HUES64 (cell line): ENCODE results near the gene FRS3.
A peak's percentile ranks its signal among the peaks of the same experiment; 100 is the strongest.

Experiments
- H3K27ac ChIP-seq: 2 replicates; pipeline ENCODE4 v1.7.0; 2013; ENCODE audit warnings: low read depth, low read length, inconsistent platforms
- H3K27me3 ChIP-seq: 2 replicates; pipeline ENCODE4 v1.6.1; 2013; ENCODE audit warnings: mild to moderate bottlenecking, low read length; ENCODE audit not compliant: insufficient read depth
- H3K36me3 ChIP-seq: 2 replicates; pipeline ENCODE4 v1.6.1; 2013; ENCODE audit warnings: mild to moderate bottlenecking, low read length; ENCODE audit not compliant: insufficient read depth
- H3K4me1 ChIP-seq: 2 replicates; pipeline ENCODE4 v1.6.1; 2013; ENCODE audit warnings: mild to moderate bottlenecking, low read length, moderate library complexity; ENCODE audit not compliant: insufficient read depth
- H3K4me3 ChIP-seq: 2 replicates; pipeline ENCODE4 v1.5.1; 2013; ENCODE audit warnings: mild to moderate bottlenecking, low read length, moderate library complexity
- H3K9ac ChIP-seq: 2 replicates; pipeline ENCODE4 v1.6.1; 2013; ENCODE audit warnings: mild to moderate bottlenecking, low read depth, low read length
- H3K9me3 ChIP-seq: 2 replicates; pipeline ENCODE4 v1.6.1; 2013; ENCODE audit warnings: low read depth, low read length; ENCODE audit not compliant: insufficient read depth
- WGBS: fragments of 150-250, 120-280 bp; methylation state at CpG from one replicate; pipeline ENCODE4 v1.1.7; 2013; ENCODE audit warnings: missing lambda C conversion rate; 5-methylcytosine and 5-hydroxymethylcytosine counted together

FRS3 gene

GRCh38 chr6:41790045-41790444 lies 10.3 kb upstream of the FRS3 start:
- WGBS, result 100% methylated on average over 1 of the region's 1 CpG
- Histone ChIP-seq H3K4me1 (no peaks in the 10 kb centered on the region), H3K9me3 (no peaks in the 10 kb centered on the region), H3K9ac (no peak overlapping the region), H3K4me3 (no peak overlapping the region), H3K36me3 (peaks cover 49% of the 10 kb centered on the region), H3K27me3 (peaks cover 13% of the 10 kb centered on the region), H3K27ac (no peak overlapping the region)

GRCh38 chr6:41789390-41789724 lies 9.7 kb upstream of the FRS3 start:
- Histone ChIP-seq H3K36me3 (peaks cover 47% of the 10 kb centered on the region), H3K4me3 (no peak overlapping the region), H3K9me3 (no peaks in the 10 kb centered on the region), H3K9ac (no peak overlapping the region), H3K27me3 (peaks cover 20% of the 10 kb centered on the region), H3K4me1 (0 out of 2 replicates have a peak, but pooled peaks cover 3% of the 10 kb centered on the region), H3K27ac (no peak overlapping the region)
- 95% methylated on average over 3 of the region's 3 CpGs for WGBS

GRCh38 chr6:41787219-41787917 lies 7.7 kb upstream of the FRS3 start, which contains the start of gene TOMM6:
Gene TOMM6, plus strand, starts transcription at chr6:41787694. Its CDS starts 4 bp downstream, at chr6:41787698.
- Histone ChIP-seq H3K4me3 (peak within 1 kb of the TSS; percentile 98), H3K36me3 (peaks cover 36% of the 10 kb centered on the region), H3K27me3 (peaks cover 39% of the 10 kb centered on the region), H3K9ac (peak within 1 kb of the TSS; percentile 98), H3K27ac (peak within 1 kb of the TSS; percentile 90), H3K4me1 (0 out of 2 replicates have a peak, but pooled peaks cover 3% of the 10 kb centered on the region), H3K9me3 (no peaks in the 10 kb centered on the region)
- WGBS, result under 1% methylated on average over 55 of the region's 55 CpGs

- under 1% methylated on average over 58 of the region's 58 CpGs for whole genome bisulfite sequencing
- peaks cover 28% of the 10 kb centered on the region for H3K36me3 ChIP-seq
- peak overlapping the region; percentile 98 for H3K4me3 ChIP-seq
- peaks cover 44% of the 10 kb centered on the region for H3K27me3 ChIP-seq
- no peaks in the 10 kb centered on the region for H3K9me3 ChIP-seq
- H3K4me1 ChIP-seq, result 0 out of 2 replicates have a peak, but pooled peaks cover 3% of the 10 kb centered on the region
- H3K27ac ChIP-seq, result no peak overlapping the region; the same call in 1 of the 2 replicates
- peak overlapping the region; percentile 98 for H3K9ac ChIP-seq
Measured at GRCh38 chr6:41786451-41787218, 6.9 kb upstream of the FRS3 start.

- H3K27ac ChIP-seq, result no peak overlapping the region
- H3K9ac ChIP-seq, result 0 out of 2 replicates have a peak overlapping the region, but pooled peaks have one; percentile 15
- peak overlapping the region; percentile 98 for H3K4me3 ChIP-seq
- H3K4me1 ChIP-seq, result 0 out of 2 replicates have a peak, but pooled peaks cover 3% of the 10 kb centered on the region
- no peaks in the 10 kb centered on the region for H3K9me3 ChIP-seq
- 27% methylated on average over 28 of the region's 29 CpGs for WGBS
- H3K36me3 ChIP-seq, result peaks cover 21% of the 10 kb centered on the region
- H3K27me3 ChIP-seq, result peaks cover 52% of the 10 kb centered on the region
Measured at GRCh38 chr6:41785689-41786450, 6.2 kb upstream of the FRS3 start.

- Histone ChIP-seq H3K4me3 (no peak overlapping the region), H3K9me3 (no peaks in the 10 kb centered on the region), H3K27me3 (peaks cover 54% of the 10 kb centered on the region), H3K4me1 (0 out of 2 replicates have a peak, but pooled peaks cover 3% of the 10 kb centered on the region), H3K27ac (no peak overlapping the region), H3K9ac (no peak overlapping the region), H3K36me3 (peaks cover 15% of the 10 kb centered on the region)
- WGBS, result 88% methylated on average over 11 of the region's 11 CpGs
Measured at GRCh38 chr6:41785254-41785653, 5.6 kb upstream of the FRS3 start.

GRCh38 chr6:41784581-41785171 lies 5.0 kb upstream of the FRS3 start:
- 65% methylated on average over 5 of the region's 5 CpGs for WGBS
- Histone ChIP-seq H3K9me3 (no peaks in the 10 kb centered on the region), H3K4me1 (0 out of 2 replicates have a peak, but pooled peaks cover 3% of the 10 kb centered on the region), H3K4me3 (no peak overlapping the region), H3K27me3 (peaks cover 54% of the 10 kb centered on the region), H3K36me3 (peaks cover 9% of the 10 kb centered on the region), H3K27ac (no peak overlapping the region), H3K9ac (no peak overlapping the region)

GRCh38 chr6:41783106-41783780 lies 3.5 kb upstream of the FRS3 start:
- Histone ChIP-seq H3K9ac (no peak overlapping the region), H3K27ac (no peak overlapping the region), H3K9me3 (no peaks in the 10 kb centered on the region), H3K4me3 (no peak overlapping the region), H3K36me3 (no peaks in the 10 kb centered on the region), H3K4me1 (0 out of 2 replicates have a peak, but pooled peaks cover 3% of the 10 kb centered on the region), H3K27me3 (peaks cover 54% of the 10 kb centered on the region)
- 78% methylated on average over 5 of the region's 6 CpGs for WGBS

GRCh38 chr6:41781366-41781730 lies 1.6 kb upstream of the FRS3 start:
- Histone ChIP-seq H3K36me3 (peaks cover 4% of the 10 kb centered on the region; the same call in 1 of the 2 replicates), H3K4me3 (peak overlapping the region; percentile 87), H3K27ac (no peak overlapping the region), H3K9me3 (no peaks in the 10 kb centered on the region), H3K9ac (no peak overlapping the region), H3K27me3 (peaks cover 54% of the 10 kb centered on the region), H3K4me1 (0 out of 2 replicates have a peak, but pooled peaks cover 3% of the 10 kb centered on the region)
- 60% methylated on average over 2 of the region's 3 CpGs for WGBS
